ENCODE data around the gene SP110.

GRCh38 chr2:230127195-230127594 lies 92.6 kb downstream of the SP110 start:
- no peak for TF ChIP-seq CTCF (IDR thresholded peaks at IDR 0.05)
- TF ChIP-seq POLR2A (IDR thresholded peaks at IDR 0.05), result no peak
